ENCODE data around the gene TTLL11. TPM values are rescaled to one million over a fixed set of nuclear protein-coding genes. Genes with fewer than 3 reads are reported as not detected.

Gene TTLL11
- total RNA-seq, 1 experiment from 2014 or later, result 1.5 TPM

DNA sequence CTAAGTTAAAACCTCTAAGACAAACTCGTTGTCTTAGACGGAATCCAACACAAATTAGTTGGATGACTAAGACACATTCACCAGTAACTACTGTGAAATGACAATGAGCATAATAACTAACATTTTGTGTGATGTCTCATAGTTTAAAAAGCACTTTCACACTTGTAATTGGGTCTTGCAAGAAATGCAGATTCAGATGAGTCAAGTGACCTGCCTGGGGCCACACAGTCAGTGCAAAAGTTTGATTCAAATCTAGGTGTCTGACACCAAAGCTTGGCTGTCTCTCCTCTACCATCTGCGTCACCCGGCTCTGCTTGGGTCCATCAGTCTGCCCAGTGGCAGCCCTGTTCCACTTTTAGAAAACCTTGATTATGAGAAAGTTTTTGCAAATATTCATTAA is 143.7 kb downstream of the TTLL11 start:
- Histone ChIP-seq H2AFZ (ENCODE audit: low read length) (no peak overlapping the region), H3K79me2 (ENCODE audit: insufficient read depth, low read length) (no peaks in the 10 kb centered on the region), H2BK120ac (ENCODE audit: low read depth, low read length, poor library complexity, severe bottlenecking) (no peak overlapping the region), H3T11ph (ENCODE audit: low read length) (no peak overlapping the region), H3K18ac (ENCODE audit: insufficient read length, low read depth, low read length) (no peak overlapping the region), H2AK5ac (ENCODE audit: insufficient read length, low read length) (no peak overlapping the region), H4K5ac (ENCODE audit: insufficient read length, low read depth, low read length) (no peak overlapping the region), H3K27me3 (ENCODE audit: insufficient read depth, low read length) (no peaks in the 10 kb centered on the region), H3K4me1 (ENCODE audit: insufficient read depth, low read length) (no peaks in the 10 kb centered on the region; the same call in 1 of the 2 replicates), H4K20me1 (ENCODE audit: control insufficient read depth, insufficient read depth, insufficient read length) (no peaks in the 10 kb centered on the region), H3K23ac (ENCODE audit: insufficient read length, low read depth, low read length) (no peak overlapping the region), H2BK12ac (ENCODE audit: insufficient read length, low read depth, low read length) (no peak overlapping the region), H3K4ac (ENCODE audit: low read depth, low read length) (no peak overlapping the region), H3K79me1 (ENCODE audit: insufficient read depth, low read depth, low read length, poor library complexity, severe bottlenecking) (no peaks in the 10 kb centered on the region), H4K8ac (replicated peaks; ENCODE audit: insufficient read length, low read depth, low read length) (no peak overlapping the region), H3K4me2 (ENCODE audit: insufficient read depth, insufficient read length, low read length) (no peak overlapping the region), H3K9ac (ENCODE audit: extremely low read depth, insufficient read length, low read length) (no peak overlapping the region), H2BK15ac (ENCODE audit: low read depth, low read length) (no peak overlapping the region), H3K23me2 (ENCODE audit: insufficient read length, low read depth, low read length, poor library complexity, severe bottlenecking) (no peaks in the 10 kb centered on the region), H3K56ac (ENCODE audit: insufficient read length, low read depth, low read length) (no peak overlapping the region), H3K27ac (ENCODE audit: insufficient read length, low read depth, low read length) (no peak overlapping the region), H2BK20ac (ENCODE audit: low read depth, low read length, poor library complexity, severe bottlenecking) (no peak overlapping the region), H3K14ac (ENCODE audit: insufficient read depth, low read length) (no peak overlapping the region), H4K91ac (ENCODE audit: insufficient read length, low read depth, low read length) (no peak overlapping the region), H2BK5ac (ENCODE audit: insufficient read length, low read length) (no peak overlapping the region), H3K9me3 (ENCODE audit: control insufficient read depth, low read depth, low read length) (no peaks in the 10 kb centered on the region)
- no CpG with 5 or more reads among the region's 4 CpGs for WGBS (ENCODE audit: extremely low coverage, insufficient read length, low lambda C conversion rate)
- no peaks in the 10 kb centered on the region for H3K9me3 Mint-ChIP-seq
- peaks cover 16 to 20% of the 10 kb centered on the region in 2 experiments for H3K4me1 Mint-ChIP-seq
- no peak overlapping the region for H3K27ac Mint-ChIP-seq
- TF ChIP-seq, protein P1, sequence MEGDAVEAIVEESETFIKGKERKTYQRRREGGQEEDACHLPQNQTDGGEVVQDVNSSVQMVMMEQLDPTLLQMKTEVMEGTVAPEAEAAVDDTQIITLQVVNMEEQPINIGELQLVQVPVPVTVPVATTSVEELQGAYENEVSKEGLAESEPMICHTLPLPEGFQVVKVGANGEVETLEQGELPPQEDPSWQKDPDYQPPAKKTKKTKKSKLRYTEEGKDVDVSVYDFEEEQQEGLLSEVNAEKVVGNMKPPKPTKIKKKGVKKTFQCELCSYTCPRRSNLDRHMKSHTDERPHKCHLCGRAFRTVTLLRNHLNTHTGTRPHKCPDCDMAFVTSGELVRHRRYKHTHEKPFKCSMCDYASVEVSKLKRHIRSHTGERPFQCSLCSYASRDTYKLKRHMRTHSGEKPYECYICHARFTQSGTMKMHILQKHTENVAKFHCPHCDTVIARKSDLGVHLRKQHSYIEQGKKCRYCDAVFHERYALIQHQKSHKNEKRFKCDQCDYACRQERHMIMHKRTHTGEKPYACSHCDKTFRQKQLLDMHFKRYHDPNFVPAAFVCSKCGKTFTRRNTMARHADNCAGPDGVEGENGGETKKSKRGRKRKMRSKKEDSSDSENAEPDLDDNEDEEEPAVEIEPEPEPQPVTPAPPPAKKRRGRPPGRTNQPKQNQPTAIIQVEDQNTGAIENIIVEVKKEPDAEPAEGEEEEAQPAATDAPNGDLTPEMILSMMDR (conservative IDR thresholded peaks at IDR 0.05), result no peak
- no peak for DNase-seq
- no peaks in the 10 kb centered on the region for H3K36me3 Mint-ChIP-seq (ENCODE audit: insufficient read depth in 1 of 3, low read depth in 3 of 3)
- peaks cover 10% of the 10 kb centered on the region for H3K27me3 Mint-ChIP-seq (ENCODE audit: low read depth)
- no peak overlapping the region for H3K4me3 Mint-ChIP-seq

Measured in H9 (cell line).